Smooth muscle cell (in vitro differentiated cells): ENCODE data around the gene BTBD2. TPM values are rescaled to one million over a fixed set of nuclear protein-coding genes. Genes with fewer than 3 reads are reported as not detected.

Source experiments
- DNase-seq: peaks from one replicate; lab custom pipeline; 2025; ENCODE audit not compliant: unreplicated experiment; lab: John Stamatoyannopoulos, UW
- H2AFZ ChIP-seq: fragments of 200-600 bp; sonication (generic); 2 replicates; pipeline ENCODE4 v1.6.0; 2016; ENCODE audit warnings: antibody characterized with exemption, low read depth, mild to moderate bottlenecking
- H3F3A ChIP-seq: fragments of 200-600 bp; sonication (generic); 2 replicates; pipeline ENCODE4 v1.6.0; 2017; ENCODE audit warnings: antibody characterized with exemption, low read depth
- H3K27ac ChIP-seq: fragments of 200-600 bp; sonication (generic); 2 replicates; pipeline ENCODE4 v1.5.1; 2016; ENCODE audit warnings: low read depth, mild to moderate bottlenecking
- H3K27me3 ChIP-seq: fragments of 200-600 bp; sonication (generic); 2 replicates; pipeline ENCODE4 v1.6.1; 2016; ENCODE audit warnings: low read depth, mild to moderate bottlenecking
- H3K36me3 ChIP-seq: fragments of 200-600 bp; sonication (generic); 2 replicates; pipeline ENCODE4 v1.5.1; 2016; ENCODE audit warnings: low read depth
- H3K4me1 ChIP-seq: fragments of 200-600 bp; sonication (generic); 2 replicates; pipeline ENCODE4 v1.5.1; 2016; ENCODE audit warnings: low read depth
- H3K4me2 ChIP-seq: fragments of 200-600 bp; sonication (generic); 2 replicates; pipeline ENCODE4 v1.6.0; 2016; ENCODE audit warnings: mild to moderate bottlenecking
- H3K4me3 ChIP-seq: fragments of 200-600 bp; sonication (generic); 2 replicates; pipeline ENCODE4 v1.5.1; 2016; ENCODE audit warnings: mild to moderate bottlenecking
- H3K79me2 ChIP-seq: fragments of 200-600 bp; sonication (generic); 2 replicates; pipeline ENCODE4 v1.6.0; 2016; ENCODE audit warnings: low read depth, mild to moderate bottlenecking
- H3K9ac ChIP-seq: fragments of 200-600 bp; sonication (generic); 2 replicates; pipeline ENCODE4 v1.6.0; 2016; ENCODE audit warnings: low read depth
- H3K9me3 ChIP-seq: fragments of 200-600 bp; sonication (generic); replicated peaks from 2 replicates; pipeline ENCODE4 v1.5.1; 2016; ENCODE audit warnings: low read depth
- H4K20me1 ChIP-seq: fragments of 200-600 bp; sonication (generic); 2 replicates; pipeline ENCODE4 v1.6.0; 2016; ENCODE audit warnings: low read depth
- CTCF ChIP-seq: fragments of 200-600 bp; sonication (generic); IDR thresholded peaks from 2 replicates; pipeline ENCODE4 v1.5.1; 2017; ENCODE audit warnings: borderline replicate concordance, mild to moderate bottlenecking, antibody characterized with exemption; ENCODE audit not compliant: insufficient read depth, poor library complexity, severe bottlenecking
- WGBS: methylation state at CpG from one replicate; pipeline ENCODE4 v1.1.7; 2016; ENCODE audit warnings: low lambda C conversion rate; 5-methylcytosine and 5-hydroxymethylcytosine counted together
- polyA plus RNA-seq: library from polyadenylated mRNA; unstranded; fragments of >200 nt; fragmentation: Nextera tagmentation; extraction: Ambion mirVana; gene quantifications from 2 replicates; pipeline ENCODE4 v1.2.1, GENCODE V29; 2016
- total RNA-seq: library from RNA; depleted of rRNA; stranded (reverse); fragments of >200 nt; gene quantifications from 2 replicates; pipeline ENCODE4 v1.2.3, GENCODE V29; 2014

The BTBD2 gene
- total and polyA plus RNA-seq, 2 experiments from 2014 or later, result 37.8 to 63.2 TPM

GRCh38 chr19:2047076-2047448 lies 31.5 kb upstream of the BTBD2 start:
- Histone ChIP-seq H4K20me1 (peaks cover 80% of the 10 kb centered on the region), H3K4me1 (peaks cover 15% of the 10 kb centered on the region)

GRCh38 chr19:2046046-2046907 lies 30.8 kb upstream of the BTBD2 start:
- Histone ChIP-seq H3K4me2 (no peak overlapping the region), H3K9ac (no peak overlapping the region), H3K9me3 (no peaks in the 10 kb centered on the region), H4K20me1 (peaks cover 86% of the 10 kb centered on the region), H3F3A (no peaks in the 10 kb centered on the region), H3K27me3 (no peaks in the 10 kb centered on the region), H3K4me3 (no peak overlapping the region), H3K4me1 (peaks cover 21% of the 10 kb centered on the region), H2AFZ (no peak overlapping the region), H3K79me2 (peaks cover 44% of the 10 kb centered on the region), H3K27ac (no peak overlapping the region), H3K36me3 (no peaks in the 10 kb centered on the region)
- DNase-seq, result no peak
- no peak for TF ChIP-seq CTCF
- 97% methylated on average over 50 of the region's 50 CpGs for WGBS

More at GRCh38 chr19:2047076-2047448, 31.5 kb upstream of the BTBD2 start:
- WGBS, result 85% methylated on average over 5 of the region's 6 CpGs
- H3K27ac ChIP-seq, result no peak overlapping the region
- peak overlapping the region; percentile 99 for H3K4me2 ChIP-seq
- no peak overlapping the region for H2AFZ ChIP-seq
- no peak overlapping the region for H3K9ac ChIP-seq
- no peaks in the 10 kb centered on the region for H3K36me3 ChIP-seq
- no peak for DNase-seq
- H3K27me3 ChIP-seq, result no peaks in the 10 kb centered on the region
- TF ChIP-seq CTCF, result no peak
- H3K4me3 ChIP-seq, result no peak overlapping the region
- no peaks in the 10 kb centered on the region for H3K9me3 ChIP-seq
- peaks cover 44% of the 10 kb centered on the region for H3K79me2 ChIP-seq
- H3F3A ChIP-seq, result no peaks in the 10 kb centered on the region

- Histone ChIP-seq H3K27ac (no peak overlapping the region), H3F3A (no peaks in the 10 kb centered on the region), H3K9ac (no peak overlapping the region), H3K36me3 (no peaks in the 10 kb centered on the region), H3K79me2 (peaks cover 42% of the 10 kb centered on the region), H3K4me1 (peaks cover 25% of the 10 kb centered on the region), H4K20me1 (peaks cover 87% of the 10 kb centered on the region), H3K27me3 (no peaks in the 10 kb centered on the region), H2AFZ (no peak overlapping the region), H3K9me3 (no peaks in the 10 kb centered on the region), H3K4me3 (no peak overlapping the region), H3K4me2 (no peak overlapping the region)
- WGBS, result 95% methylated on average over 14 of the region's 14 CpGs
- no peak for TF ChIP-seq CTCF
- DNase-seq, result no peak
These were observed 30.1 kb upstream of the BTBD2 start for GRCh38 chr19:2045501-2046045.
